ENCODE data around the gene TSHZ2.

TSHZ2 gene

DNA sequence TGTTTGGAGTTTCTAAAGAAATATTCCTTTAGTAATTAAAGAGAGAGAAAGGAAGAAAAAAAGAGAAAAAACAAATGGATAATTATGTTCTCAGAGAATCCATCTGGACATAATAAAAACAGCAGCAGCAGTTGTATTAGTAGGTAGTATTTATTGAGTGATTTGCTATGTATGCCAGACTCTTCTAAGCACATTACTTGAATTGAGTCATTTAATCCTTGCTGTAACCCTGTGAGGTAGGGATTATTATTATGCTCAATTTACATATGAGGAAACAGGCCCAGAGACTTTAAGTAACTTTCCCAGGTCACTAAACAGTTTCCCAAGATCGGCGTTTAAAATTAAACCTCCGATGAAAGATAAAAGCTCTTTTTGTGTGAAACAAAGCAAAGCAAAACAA is 238.8 kb downstream of the TSHZ2 start:
- in situ Hi-C loops (cut with HindIII; ENCODE audit: low sequenced_read_pairs) = no loop called here
- DNase-seq (ENCODE audit: low read depth, low spot score) = no peak
- TF ChIP-seq, protein P1, sequence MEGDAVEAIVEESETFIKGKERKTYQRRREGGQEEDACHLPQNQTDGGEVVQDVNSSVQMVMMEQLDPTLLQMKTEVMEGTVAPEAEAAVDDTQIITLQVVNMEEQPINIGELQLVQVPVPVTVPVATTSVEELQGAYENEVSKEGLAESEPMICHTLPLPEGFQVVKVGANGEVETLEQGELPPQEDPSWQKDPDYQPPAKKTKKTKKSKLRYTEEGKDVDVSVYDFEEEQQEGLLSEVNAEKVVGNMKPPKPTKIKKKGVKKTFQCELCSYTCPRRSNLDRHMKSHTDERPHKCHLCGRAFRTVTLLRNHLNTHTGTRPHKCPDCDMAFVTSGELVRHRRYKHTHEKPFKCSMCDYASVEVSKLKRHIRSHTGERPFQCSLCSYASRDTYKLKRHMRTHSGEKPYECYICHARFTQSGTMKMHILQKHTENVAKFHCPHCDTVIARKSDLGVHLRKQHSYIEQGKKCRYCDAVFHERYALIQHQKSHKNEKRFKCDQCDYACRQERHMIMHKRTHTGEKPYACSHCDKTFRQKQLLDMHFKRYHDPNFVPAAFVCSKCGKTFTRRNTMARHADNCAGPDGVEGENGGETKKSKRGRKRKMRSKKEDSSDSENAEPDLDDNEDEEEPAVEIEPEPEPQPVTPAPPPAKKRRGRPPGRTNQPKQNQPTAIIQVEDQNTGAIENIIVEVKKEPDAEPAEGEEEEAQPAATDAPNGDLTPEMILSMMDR (IDR thresholded peaks at IDR 0.05; ENCODE audit: low read depth, low read length) = no peak
- no peak overlapping the region for H3K4me3 ChIP-seq (ENCODE audit: low read depth, low read length)

DNA sequence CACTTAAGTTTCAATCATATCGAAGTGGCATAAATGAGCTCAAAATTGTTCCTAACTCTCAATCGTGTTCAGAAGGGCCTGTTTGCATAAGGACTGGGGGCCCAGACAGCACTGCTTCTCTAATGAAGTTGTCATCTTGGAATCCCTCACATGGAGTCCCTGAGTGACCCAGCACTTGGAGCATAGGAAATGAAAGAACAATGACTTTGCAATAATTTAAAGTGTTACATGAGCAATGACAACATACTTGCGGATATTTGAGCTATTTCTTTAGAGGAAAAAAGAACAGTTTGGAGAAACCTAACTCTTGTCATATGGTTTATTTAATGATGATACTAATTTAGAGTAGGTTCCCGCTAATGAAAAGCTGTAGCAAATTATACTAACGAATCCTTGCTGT is 239.9 kb downstream of the TSHZ2 start:
- in situ Hi-C loops (cut with HindIII; ENCODE audit: low sequenced_read_pairs) = no loop called here
- H3K4me3 ChIP-seq (ENCODE audit: low read depth, low read length) = no peak overlapping the region
- TF ChIP-seq, protein P1 (IDR thresholded peaks at IDR 0.05; ENCODE audit: low read depth, low read length) = no peak
- DNase-seq (ENCODE audit: low read depth, low spot score) = no peak

DNA sequence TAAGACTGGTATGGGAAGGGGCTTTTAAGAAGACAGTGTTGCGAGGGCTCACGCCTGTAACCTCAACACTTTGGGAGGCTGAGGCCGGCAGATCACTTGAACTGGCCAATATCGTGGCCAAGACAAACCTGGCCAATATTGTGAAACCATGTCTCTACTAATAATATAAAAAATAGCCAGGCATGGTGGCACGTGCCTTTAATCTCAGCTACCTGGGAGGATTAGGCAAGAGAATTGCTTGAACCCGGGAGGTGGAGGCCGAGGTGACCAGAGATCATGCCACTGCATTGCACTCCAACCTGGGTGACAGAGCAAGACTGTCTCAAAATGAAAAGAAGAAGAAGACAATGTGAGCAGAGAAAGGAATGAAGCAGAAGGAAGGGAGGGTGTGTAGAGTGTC is 242.2 kb downstream of the TSHZ2 start:
- TF ChIP-seq, protein P1 (IDR thresholded peaks at IDR 0.05; ENCODE audit: low read depth, low read length) = no peak
- in situ Hi-C loops (cut with HindIII; ENCODE audit: low sequenced_read_pairs) = no loop called here
- no peak overlapping the region for H3K4me3 ChIP-seq (ENCODE audit: low read depth, low read length)
- DNase-seq (ENCODE audit: low read depth, low spot score) = no peak

DNA sequence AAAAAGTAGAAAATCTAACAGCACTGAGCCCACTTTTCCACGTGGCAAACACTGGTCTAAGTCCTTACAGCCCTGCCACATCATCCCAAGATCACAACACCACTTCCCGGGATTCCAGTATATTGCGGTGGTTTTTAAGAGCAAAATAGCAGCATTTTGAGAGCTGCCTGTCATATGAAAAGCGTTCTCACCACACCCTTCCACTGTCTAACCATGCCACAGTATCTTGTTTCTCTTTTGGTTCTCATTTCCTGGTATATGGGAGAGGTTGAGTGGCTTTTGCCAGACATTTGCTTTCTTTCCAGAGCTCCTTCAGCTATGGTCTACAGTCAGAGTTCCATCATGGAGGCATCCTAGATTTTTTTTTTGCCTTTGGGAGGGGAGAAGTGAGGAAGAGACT is 243.0 kb downstream of the TSHZ2 start:
- no peak overlapping the region for H3K4me3 ChIP-seq (ENCODE audit: low read depth, low read length)
- in situ Hi-C loops (cut with HindIII; ENCODE audit: low sequenced_read_pairs) = no loop called here
- no peak for DNase-seq (ENCODE audit: low read depth, low spot score)
- TF ChIP-seq, protein P1 (IDR thresholded peaks at IDR 0.05; ENCODE audit: low read depth, low read length) = no peak

DNA sequence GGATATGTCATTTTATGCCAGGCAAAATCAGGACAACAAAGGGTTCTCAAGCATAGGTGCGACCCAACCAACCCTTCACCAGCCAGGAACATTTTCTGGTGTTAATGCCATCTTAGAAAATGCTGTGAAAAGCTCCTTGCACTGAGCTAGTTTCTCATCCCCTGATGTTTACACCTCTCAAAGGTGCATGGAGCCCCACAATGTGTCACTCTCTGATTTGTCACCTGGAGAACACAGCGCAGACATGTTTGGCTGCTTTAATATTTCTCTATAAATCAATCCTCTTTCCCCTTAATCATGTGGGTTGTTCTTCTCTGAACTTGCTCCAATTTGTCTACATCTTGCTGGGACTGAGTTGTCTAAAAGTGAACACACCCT is 244.3 kb downstream of the TSHZ2 start:
- H3K4me3 ChIP-seq (ENCODE audit: low read depth, low read length) = no peak overlapping the region
- TF ChIP-seq, protein P1 (IDR thresholded peaks at IDR 0.05; ENCODE audit: low read depth, low read length) = no peak
- no peak for DNase-seq (ENCODE audit: low read depth, low spot score)

DNA sequence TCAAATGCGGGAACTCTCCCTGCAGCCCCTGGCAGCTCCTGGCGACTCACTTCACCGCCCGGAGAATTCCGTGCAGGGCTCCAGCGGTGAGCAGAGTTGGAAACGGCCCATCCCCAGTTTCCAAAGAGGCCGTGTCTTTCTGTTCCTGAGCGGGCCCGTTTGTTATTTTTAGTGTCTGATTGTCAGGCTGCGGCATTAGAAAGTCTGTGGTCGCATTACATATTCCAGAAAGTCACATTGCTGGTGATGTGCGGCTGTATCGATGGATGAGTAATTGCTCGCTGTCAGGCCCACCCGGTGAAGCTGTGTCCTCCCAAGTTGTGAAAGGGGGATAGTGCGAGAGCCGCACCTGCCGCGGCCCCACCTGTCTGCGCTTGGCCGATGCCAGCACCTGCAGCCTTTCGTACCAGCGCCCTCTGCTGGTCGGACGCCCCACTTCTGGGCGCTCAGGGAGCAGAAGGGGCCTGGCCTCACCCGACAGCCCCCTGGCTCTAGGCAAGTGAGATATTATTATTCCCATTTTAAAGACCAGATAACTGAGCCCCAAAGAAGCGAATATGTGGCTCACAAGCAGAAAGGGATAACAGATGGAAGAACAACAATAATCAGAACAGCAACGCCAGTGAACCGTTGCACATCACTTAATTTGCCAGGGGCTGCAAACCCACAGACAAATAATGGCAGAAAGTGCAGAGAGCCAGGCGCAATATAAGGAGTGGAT is 244.9 kb downstream of the TSHZ2 start:
- TF ChIP-seq, protein P1 (IDR thresholded peaks at IDR 0.05; ENCODE audit: low read depth, low read length) = peak; percentile 90
- H3K4me3 ChIP-seq (ENCODE audit: low read depth, low read length) = no peak overlapping the region
- DNase-seq (ENCODE audit: low read depth, low spot score) = peak; percentile 14
- in situ Hi-C loops (cut with HindIII; ENCODE audit: low sequenced_read_pairs) = no loop called here

More for the DNA sequence above, 244.3 kb downstream of the TSHZ2 start:
- in situ Hi-C loops (cut with HindIII; ENCODE audit: low sequenced_read_pairs) = no loop called here
